ENCODE results near the gene GALNT7. TPM values are rescaled to one million over a fixed set of nuclear protein-coding genes. Genes with fewer than 3 reads are reported as not detected.

GALNT7 gene
- polyA plus RNA-seq, 1 of the 3 experiments (the other 2 are of a cell fraction): 14.8 TPM

DNA sequence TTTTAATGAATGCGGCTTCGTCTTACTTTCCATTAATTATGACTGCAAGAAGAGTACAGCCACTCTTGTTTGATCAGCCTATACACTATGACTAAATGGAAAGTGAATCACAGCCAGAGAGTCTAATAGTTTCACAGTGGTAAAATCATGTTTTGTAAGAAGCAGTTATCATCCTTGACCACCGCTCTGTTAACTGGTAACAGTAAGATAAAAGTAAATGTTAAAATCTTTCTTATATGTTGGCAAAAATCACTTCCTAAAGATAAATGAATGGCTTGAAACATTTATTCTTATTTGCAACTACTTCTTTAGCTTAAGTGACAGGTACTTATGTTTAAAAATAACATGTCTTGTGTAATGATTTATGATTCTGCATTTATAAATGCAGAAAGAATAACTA is 13.2 kb downstream of the GALNT7 start:
- Histone ChIP-seq H3K36me3 (replicated peaks in 1 of 2; ENCODE audit: control insufficient read depth in 1 of 2, insufficient read depth in 2 of 2, low read length in 1 of 2) (no peaks in the 10 kb centered on the region), H3K9ac (peak overlapping the region; percentile 52; the same call in 1 of the 2 replicates), H4K20me1 (ENCODE audit: insufficient read depth) (no peaks in the 10 kb centered on the region), H3F3A (replicated peaks; ENCODE audit: insufficient read depth) (peaks cover 31% of the 10 kb centered on the region), H3K9me3 (no peaks in the 10 kb centered on the region), H2AFZ (ENCODE audit: low read depth) (no peak overlapping the region), H3K4me1 (ENCODE audit: control insufficient read depth in 1 of 2, insufficient read depth in 2 of 2, low read depth in 1 of 2, low read length in 1 of 2) (peaks cover 0 to 55% of the 10 kb centered on the region in 2 experiments; a peak in 2 of 4 replicates), H3K9me2 (no peaks in the 10 kb centered on the region), H3K4me2 (peak overlapping the region; percentile 36), H3K79me2 (ENCODE audit: insufficient read depth) (peaks cover 61% of the 10 kb centered on the region), H3K27ac (ENCODE audit: low read depth in 2 of 2, low read length in 1 of 2) (peak overlapping the region; percentile 53 to 88; a peak in 3 of 4 replicates), H3K27me3 (ENCODE audit: insufficient read depth) (no peaks in the 10 kb centered on the region), H3K4me3 (ENCODE audit: low read depth in 2 of 2, low read length in 1 of 2) (peak overlapping the region in 1 of 2 experiments; percentile 35; a peak in 1 of 4 replicates)
- 24% methylated on average over 3 of the region's 3 CpGs for WGBS (ENCODE audit: low lambda C conversion rate)
- ChIA-PET CTCF (interaction anchor here (1.1 kb wide), 1 partner anchor 10 kb away, joined by 3 read pairs; no protein-coding TSS in a partner anchor), POLR2A (no interaction called here)
- TF ChIP-seq, protein P1, sequence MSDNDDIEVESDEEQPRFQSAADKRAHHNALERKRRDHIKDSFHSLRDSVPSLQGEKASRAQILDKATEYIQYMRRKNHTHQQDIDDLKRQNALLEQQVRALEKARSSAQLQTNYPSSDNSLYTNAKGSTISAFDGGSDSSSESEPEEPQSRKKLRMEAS (IDR thresholded peaks at IDR 0.05; ENCODE audit: low read depth): no peak
- TF ChIP-seq JUND (IDR thresholded peaks at IDR 0.05) (peak; percentile 32; the same call in 1 of the 2 replicates), TCF12 (IDR thresholded peaks at IDR 0.05) (peak; percentile 14; the same call in 1 of the 2 replicates), FOSL2 (IDR thresholded peaks at IDR 0.05; ENCODE audit: borderline replicate concordance, low read depth) (peak; percentile 30; the same call in 1 of the 2 replicates)
- DNase-seq: no peak

DNA sequence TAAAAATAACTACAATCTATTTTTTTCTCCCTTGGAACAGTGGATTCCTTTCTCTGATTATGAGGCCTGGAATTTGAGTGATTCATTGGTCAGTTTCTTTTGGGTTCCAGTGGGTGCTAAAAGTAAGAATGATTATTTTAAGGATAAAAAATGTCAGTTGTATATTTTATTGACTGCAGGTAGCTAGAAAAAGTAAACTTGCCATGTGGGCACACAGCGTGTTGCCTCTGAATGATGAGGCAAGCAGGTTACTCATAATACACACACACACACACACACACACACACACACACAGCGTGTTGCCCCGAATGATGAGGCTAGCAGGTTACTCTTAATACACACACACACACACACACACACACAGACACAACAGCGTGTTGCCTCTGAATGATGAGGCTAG is 13.8 kb downstream of the GALNT7 start:
- Histone ChIP-seq H3K79me2 (ENCODE audit: insufficient read depth) (peaks cover 58% of the 10 kb centered on the region), H3K4me3 (ENCODE audit: low read depth in 2 of 2, low read length in 1 of 2) (no peak overlapping the region), H3F3A (replicated peaks; ENCODE audit: insufficient read depth) (peaks cover 31% of the 10 kb centered on the region), H3K36me3 (replicated peaks in 1 of 2; ENCODE audit: control insufficient read depth in 1 of 2, insufficient read depth in 2 of 2, low read length in 1 of 2) (no peaks in the 10 kb centered on the region), H3K27me3 (ENCODE audit: insufficient read depth) (no peaks in the 10 kb centered on the region), H3K9me3 (no peaks in the 10 kb centered on the region), H3K4me2 (peak overlapping the region; percentile 36), H2AFZ (ENCODE audit: low read depth) (no peak overlapping the region), H4K20me1 (ENCODE audit: insufficient read depth) (no peaks in the 10 kb centered on the region), H3K27ac (ENCODE audit: low read depth in 2 of 2, low read length in 1 of 2) (peak overlapping the region in 1 of 2 experiments; percentile 88; a peak in 2 of 4 replicates), H3K4me1 (ENCODE audit: control insufficient read depth in 1 of 2, insufficient read depth in 2 of 2, low read depth in 1 of 2, low read length in 1 of 2) (peaks cover 0 to 55% of the 10 kb centered on the region in 2 experiments; a peak in 2 of 4 replicates), H3K9ac (peak overlapping the region; percentile 52; the same call in 1 of the 2 replicates), H3K9me2 (no peaks in the 10 kb centered on the region)
- CTCF ChIA-PET: no interaction called here
- 19% methylated on average over 3 of the region's 4 CpGs for WGBS (ENCODE audit: low lambda C conversion rate)
- no peak for DNase-seq
- POLR2A ChIA-PET: no interaction called here
- TF ChIP-seq, protein P2, sequence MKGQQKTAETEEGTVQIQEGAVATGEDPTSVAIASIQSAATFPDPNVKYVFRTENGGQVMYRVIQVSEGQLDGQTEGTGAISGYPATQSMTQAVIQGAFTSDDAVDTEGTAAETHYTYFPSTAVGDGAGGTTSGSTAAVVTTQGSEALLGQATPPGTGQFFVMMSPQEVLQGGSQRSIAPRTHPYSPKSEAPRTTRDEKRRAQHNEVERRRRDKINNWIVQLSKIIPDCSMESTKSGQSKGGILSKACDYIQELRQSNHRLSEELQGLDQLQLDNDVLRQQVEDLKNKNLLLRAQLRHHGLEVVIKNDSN (IDR thresholded peaks at IDR 0.05; ENCODE audit: borderline replicate concordance, low read depth): no peak
- TF ChIP-seq TAF1 (IDR thresholded peaks at IDR 0.05; ENCODE audit: borderline replicate concordance, low read depth, low read length) (no peak), PBX3 (IDR thresholded peaks at IDR 0.05) (peak; percentile 77), GABPA (IDR thresholded peaks at IDR 0.05; ENCODE audit: low read depth) (no peak), GATA2 (CRISPR knock-in tag; IDR thresholded peaks at IDR 0.05) (no peak), SMC3 (IDR thresholded peaks at IDR 0.05; ENCODE audit: low read depth, low read length) (no peak), RAD21 (IDR thresholded peaks at IDR 0.05; ENCODE audit: low read length) (no peak), EP300 (IDR thresholded peaks at IDR 0.05; ENCODE audit: borderline replicate concordance in 1 of 2, low read depth in 1 of 2, low read length in 1 of 2) (peak in 1 of 2 experiments; percentile 73; a peak in 1 of 4 replicates), YY1 (IDR thresholded peaks at IDR 0.05; ENCODE audit: low read depth) (no peak), CHD2 (IDR thresholded peaks at IDR 0.05; ENCODE audit: low read length, partially characterized antibody) (no peak), ZBTB33 (IDR thresholded peaks at IDR 0.05; ENCODE audit: borderline replicate concordance, low read depth) (no peak), NFIC (IDR thresholded peaks at IDR 0.05; ENCODE audit: borderline replicate concordance) (peak; percentile 20; the same call in 1 of the 2 replicates), TCF12 (IDR thresholded peaks at IDR 0.05) (peak; percentile 78), USF2 (IDR thresholded peaks at IDR 0.05; ENCODE audit: borderline replicate concordance, low read depth, low read length) (no peak), EZH2phosphoT487 (IDR thresholded peaks at IDR 0.05; ENCODE audit: borderline replicate concordance, low read depth) (no peak), RFX5 (IDR thresholded peaks at IDR 0.05; ENCODE audit: low read length) (no peak), FOXJ3 (CRISPR knock-in tag; IDR thresholded peaks at IDR 0.05) (no peak), IRF3 (IDR thresholded peaks at IDR 0.05; ENCODE audit: low read depth, low read length) (no peak), MXI1 (IDR thresholded peaks at IDR 0.05; ENCODE audit: low read depth, low read length) (no peak), NRF1 (IDR thresholded peaks at IDR 0.05; ENCODE audit: low read depth, low read length) (no peak)
